Activated CD8-positive, alpha-beta memory T cell treated with anti-CD3 and anti-CD28 coated beads for 4 hours (primary cell): ENCODE measurements around the gene TSPAN12.
A peak's percentile ranks its signal among the peaks of the same experiment; 100 is the strongest.
"Not testable (repeated sequence)": the region's sequence is repeated elsewhere in the genome, so short reads cannot be mapped to it uniquely, and the experiment has no call there.

Experiments used
- DNase-seq, 2 donors: peaks; one replicate each; pipeline ENCODE4 v3.0.0-alpha.2; 2020; ENCODE audit warnings: low read depth in 2 of 2

TSPAN12 gene

DNA sequence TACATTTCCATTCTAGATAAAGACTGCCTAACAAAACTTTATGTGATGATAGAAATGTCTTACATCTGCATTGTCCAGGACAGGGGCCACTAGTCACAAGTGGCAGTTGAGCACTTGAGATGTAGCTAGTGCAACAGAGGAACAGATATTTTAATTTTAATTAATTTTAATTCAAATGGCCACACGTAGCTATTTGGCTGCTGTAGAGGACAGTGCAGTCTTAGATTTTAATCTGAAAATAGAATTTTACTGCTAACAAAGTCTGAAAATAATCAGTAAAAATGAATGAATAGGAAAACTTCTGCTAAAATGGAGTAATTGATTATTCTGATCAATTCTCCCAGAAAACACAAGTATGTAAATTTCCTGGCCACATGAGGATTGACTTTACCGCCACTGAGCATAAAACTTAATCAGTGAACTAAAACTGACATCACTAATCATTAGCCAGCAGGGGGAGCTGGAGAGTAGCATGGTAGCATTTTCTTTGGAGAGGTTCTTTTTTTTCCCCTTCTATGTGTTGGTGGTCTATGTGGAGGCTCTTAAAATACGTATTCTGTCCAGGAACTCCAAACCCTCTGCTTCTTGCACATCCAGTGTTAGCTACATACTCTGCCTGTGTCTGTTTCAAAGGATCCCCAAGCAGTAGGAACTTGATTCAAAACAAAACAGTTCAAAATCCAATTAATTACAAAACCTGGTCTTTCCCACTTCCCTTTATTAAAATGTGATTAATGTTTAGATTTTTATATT lies 52.1 kb downstream of the TSPAN12 start:
- DNase-seq, result peak in 1 of 2 donors; percentile 25

- DNase-seq, result no peak
These were observed 55.2 kb downstream of the TSPAN12 start for GRCh38 chr7:120802751-120803150.

- DNase-seq, result no peak
These were observed 58.0 kb downstream of the TSPAN12 start for GRCh38 chr7:120799813-120800475.

GRCh38 chr7:120799147-120799546 lies 58.8 kb downstream of the TSPAN12 start:
- no peak for DNase-seq

GRCh38 chr7:120797026-120797645 lies 60.8 kb downstream of the TSPAN12 start:
- DNase-seq, result no peak

DNA sequence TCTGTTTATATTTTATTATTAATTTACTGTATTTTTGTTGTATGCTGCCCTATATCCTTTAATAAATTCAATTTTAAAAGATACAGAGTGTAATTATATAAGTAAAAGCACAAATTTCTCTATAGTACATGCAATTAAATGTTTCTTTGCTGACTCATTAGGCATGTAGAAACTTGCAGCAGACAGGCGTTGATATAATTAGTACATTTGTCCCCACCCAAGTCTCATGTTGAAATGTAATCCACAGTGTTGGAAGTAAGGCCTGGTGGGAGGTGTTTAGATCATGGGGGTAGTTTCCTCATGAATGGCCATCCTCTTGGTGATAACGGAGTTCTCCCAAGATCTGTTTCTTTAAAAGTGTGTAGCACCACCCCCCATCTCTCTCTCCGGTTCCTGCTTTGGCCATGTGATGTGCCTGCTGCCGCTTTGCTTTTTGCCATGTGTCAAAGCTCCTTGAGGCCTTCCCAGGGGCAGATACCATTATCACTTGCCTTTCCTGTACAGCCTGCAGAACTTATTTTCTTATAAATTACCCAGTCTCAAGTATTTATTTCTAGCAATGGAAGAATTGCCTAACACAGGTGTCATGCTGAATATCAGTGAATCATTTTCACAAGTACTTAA lies 63.7 kb downstream of the TSPAN12 start:
- DNase-seq, result no peak

- no peak for DNase-seq
These were observed 64.6 kb downstream of the TSPAN12 start for GRCh38 chr7:120793213-120793936.

DNA sequence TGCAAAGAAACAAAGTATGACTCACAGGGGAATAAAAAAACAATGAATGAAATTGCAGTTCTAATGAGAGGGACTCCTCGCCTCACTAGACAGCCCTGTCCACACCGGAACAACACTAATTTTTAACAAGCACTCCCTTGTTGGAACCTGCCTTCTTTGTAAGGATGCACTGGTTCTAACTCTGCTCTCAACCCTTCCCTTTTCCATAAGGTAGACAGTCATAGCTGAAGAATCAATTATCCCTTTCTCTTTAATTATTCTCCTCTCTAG lies 65.1 kb downstream of the TSPAN12 start:
- no peak for DNase-seq

DNA sequence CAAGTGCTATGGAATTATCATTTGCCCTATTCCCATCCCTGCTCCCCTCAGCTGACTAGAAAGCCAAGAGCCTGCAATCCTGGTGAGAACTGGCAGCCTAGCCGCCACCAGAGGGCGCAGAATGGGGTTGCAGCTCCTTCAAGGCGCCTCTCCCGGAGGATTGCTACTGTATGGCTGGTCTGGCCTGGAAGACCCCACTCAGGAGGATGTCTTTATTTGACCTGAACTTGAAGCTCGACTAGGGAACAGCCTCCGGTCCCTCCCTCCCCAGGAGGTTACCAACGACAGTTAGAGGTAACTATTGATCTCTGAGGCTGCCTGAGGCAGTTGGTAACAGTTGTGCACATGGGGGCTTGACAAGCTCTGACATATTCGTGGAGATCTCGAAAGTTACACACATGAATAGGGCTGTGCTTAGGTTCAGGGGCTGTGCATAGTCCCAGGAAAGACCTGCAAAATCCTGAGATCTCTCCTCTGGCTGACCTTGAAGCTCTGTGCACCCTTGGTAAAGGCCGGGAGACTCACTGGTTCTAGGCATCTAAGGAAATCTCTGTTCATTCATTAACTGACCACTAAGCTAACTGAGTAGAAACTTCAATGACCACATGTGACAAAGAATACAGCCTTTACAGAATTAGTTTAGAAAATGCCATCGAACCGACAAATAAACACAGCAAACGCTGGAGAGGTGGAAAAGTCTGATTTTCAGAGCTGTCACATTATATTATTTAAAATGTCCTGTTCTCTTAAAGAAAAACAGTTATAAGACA lies 65.7 kb downstream of the TSPAN12 start:
- DNase-seq, result peak; percentile 13 to 17

- no peak for DNase-seq
These were observed 72.8 kb downstream of the TSPAN12 start for GRCh38 chr7:120785095-120785494.

GRCh38 chr7:120783721-120784120 lies 74.2 kb downstream of the TSPAN12 start:
- DNase-seq, result no peak

DNA sequence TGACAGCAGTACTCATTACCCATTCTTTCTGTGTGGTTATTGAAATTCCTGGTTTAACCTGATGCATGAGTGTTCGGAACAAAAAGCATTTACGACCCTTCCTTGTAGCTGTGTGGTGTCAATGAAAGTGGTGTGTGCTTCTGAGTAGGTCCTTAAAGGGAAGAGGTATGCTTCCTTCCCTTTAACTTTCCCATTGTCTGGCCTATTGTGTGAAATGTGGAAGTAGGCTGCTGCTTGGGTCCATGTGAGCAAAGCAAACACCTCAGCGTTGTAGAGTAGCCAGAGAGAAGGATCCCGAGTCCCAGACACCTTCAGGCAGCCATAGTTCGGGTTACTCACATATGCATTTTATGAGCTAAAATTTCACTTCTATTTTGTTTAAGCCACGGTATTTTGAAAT lies 74.7 kb downstream of the TSPAN12 start:
- no peak for DNase-seq

DNA sequence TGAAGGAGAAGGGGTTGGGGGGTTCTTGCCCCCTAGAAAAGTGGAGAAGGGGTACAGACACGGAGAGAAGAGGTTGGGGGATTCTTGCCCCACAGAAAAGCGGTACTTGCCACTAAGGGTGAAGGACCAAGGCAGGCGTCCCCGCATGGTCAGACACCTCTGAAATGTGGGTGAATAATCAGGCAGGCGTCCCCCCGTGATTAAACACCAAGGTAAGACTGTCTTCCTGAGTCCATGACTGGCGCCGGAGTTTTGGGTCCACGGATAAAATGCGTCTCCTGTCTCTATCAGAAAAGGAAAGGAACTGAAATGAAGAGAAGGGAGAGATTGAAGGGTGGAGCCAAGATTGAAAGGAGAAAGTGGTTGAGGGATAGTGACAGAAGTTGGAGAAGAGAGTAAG lies 76.0 kb downstream of the TSPAN12 start:
- not testable (repeated sequence) for DNase-seq

DNA sequence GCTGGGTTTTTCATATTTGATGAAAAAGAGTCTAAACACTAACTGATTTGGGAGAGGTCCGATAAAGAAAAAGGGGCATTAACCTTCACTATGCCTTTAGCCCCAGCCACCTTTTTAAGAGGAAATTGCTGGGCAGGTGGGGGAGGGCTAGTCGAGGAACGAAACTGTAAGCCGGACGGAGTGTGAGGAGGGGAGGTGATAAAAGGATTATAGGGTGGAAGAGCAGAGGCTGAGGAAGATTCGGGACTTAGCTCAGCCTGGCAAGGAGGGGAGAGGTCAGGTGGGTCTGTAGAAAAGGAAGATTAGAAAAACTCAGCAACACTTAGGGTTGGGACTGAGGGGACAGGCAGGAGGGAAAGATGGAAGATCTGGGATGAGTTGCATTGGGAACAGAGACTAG lies 77.0 kb downstream of the TSPAN12 start:
- no peak for DNase-seq

GRCh38 chr7:120780451-120780850 lies 77.5 kb downstream of the TSPAN12 start:
- not testable (repeated sequence) for DNase-seq

DNA sequence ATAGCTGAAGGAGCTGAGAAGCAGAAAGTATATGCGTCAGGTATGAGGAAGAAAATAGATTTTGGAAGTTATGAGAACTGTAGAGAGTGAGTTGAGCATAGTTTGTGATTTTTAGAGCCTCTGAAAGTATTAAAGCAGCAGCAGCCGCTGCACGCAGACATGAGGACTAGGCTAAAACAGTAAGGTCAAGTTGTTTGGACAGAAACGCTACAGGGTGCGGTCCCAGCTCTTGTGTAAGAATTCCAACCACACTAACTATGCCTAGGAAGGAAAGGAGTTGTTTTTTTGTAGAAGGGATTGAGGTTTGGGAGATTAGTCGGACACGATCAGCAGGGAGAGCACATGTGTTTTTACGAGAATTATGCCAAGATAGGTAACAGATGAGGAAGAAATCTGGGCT lies 78.9 kb downstream of the TSPAN12 start:
- DNase-seq, result not testable (repeated sequence)

DNA sequence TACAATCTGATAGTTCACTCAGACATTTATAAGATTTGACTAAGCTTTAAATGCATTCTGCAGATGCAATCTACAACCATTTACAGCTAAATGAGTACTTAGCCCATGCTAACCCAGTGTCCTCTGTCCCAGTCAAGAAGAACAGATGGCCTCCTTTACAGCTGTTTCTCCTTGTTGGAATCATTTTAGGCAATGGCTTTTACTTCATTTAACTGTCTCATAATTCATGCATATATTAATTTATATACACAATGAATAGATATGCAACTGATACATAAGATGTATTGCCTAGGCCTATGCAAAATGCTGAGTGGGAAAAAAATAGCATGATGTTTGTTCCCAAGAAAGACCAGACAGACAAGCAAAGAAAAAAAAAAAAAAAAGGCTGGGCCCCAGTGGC lies 82.2 kb downstream of the TSPAN12 start:
- DNase-seq, result no peak

DNA sequence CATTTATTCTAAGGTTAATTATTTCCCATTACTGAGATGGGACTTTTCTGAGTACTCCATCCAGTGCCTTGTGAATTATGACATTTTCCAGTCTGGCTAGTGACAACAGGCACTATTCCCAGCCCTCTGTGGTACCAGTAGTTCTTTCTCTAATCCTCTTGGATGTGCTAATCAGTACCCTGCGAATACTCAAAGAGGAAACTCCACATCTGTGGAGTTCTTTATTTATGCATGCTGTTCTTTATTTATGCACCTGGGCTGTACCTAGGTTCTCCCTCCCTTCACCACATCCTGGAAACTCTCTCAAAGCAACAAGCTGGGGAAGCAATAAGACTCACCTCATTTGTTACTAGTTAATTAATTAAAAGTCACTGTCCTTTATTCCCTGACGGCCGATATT lies 83.5 kb downstream of the TSPAN12 start:
- no peak for DNase-seq

DNA sequence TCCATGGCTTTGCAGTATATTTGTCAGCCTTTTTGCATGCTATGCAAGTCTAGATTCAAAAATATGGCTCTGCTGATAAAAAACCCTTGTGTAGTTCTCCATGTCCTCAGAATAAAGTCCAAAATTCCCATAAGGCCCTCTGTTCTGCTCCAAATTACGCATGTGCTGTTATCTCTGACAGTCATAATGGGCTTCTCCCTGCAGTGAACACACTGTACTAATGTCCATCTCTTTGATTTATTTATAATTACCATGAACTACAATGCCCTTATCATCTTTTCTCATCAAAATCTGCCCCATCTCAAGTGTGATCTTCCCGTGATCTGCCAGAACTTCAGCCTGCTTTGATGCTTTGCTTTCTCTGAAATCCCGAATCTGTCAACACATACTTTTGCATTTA lies 87.7 kb downstream of the TSPAN12 start:
- DNase-seq, result no peak

GRCh38 chr7:120760851-120761250 lies 97.1 kb downstream of the TSPAN12 start:
- no peak for DNase-seq

DNA sequence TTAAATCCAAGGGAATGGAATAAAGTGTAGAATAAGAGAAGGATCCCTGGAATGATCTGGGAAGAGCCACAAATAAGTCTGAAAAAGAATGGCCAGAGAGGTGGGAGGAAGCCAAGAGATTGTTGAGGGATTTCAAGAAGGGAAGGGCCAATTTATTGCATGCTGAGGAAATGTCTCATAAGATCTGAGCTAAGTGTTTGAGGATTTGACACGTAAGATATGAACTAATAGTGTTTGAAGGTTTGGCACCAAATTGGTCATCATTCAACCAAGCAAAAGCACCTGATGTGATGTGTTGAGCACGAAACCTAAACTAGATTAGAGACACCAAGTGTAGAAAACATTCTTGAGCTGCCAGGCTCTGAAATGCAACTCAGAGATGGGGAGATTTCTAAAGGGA lies 97.9 kb downstream of the TSPAN12 start:
- no peak for DNase-seq
